ENCODE measurements around the gene PTRH1. TPM values are rescaled to one million over a fixed set of nuclear protein-coding genes. Genes with fewer than 3 reads are reported as not detected.

PTRH1 gene
- total RNA-seq, 1 experiment from 2014 or later: 21.8 TPM

DNA sequence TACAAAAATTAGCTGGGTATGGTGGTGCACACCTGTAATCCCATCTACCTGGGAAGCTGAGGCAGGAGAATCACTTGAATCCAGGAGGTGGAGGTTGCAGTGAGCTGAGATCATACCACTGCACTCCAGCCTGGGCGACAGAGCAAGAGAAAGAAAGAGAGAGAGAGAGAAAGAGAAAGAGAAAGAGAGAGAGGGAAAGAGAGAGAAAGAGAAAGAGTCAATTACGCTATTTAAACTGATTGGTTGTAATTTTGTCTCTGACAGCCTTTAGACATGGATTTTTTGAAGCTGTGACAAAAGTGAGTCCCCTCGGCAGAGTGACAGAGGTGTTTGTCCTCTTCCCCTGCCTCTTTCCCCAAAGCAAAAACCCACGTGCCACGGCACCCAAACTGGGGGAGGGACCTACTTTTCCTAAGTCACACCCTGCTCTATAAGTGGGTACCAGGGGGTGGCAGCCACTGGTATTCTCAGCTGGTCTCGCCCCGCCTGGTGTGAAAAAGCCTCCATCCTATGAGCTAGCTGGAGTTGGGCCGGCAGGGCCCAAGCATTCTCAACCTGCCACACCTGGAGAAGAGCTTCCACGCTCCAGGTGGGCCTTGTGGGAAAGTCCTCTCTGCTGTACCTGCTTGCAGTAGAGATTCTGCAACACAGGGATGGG is 12.0 kb downstream of the PTRH1 start:
- intact Hi-C loops (cut with micrococcal nuclease): no loop called here
- Histone ChIP-seq H4K20me1 (ENCODE audit: insufficient read depth) (no peaks in the 10 kb centered on the region), H3K79me2 (ENCODE audit: insufficient read depth, low read length) (no peaks in the 10 kb centered on the region), H3K27me3 (ENCODE audit: insufficient read depth, low read length) (no peaks in the 10 kb centered on the region), H3K9ac (ENCODE audit: low read length) (no peak overlapping the region), H3K36me3 (ENCODE audit: control insufficient read depth in 1 of 2, insufficient read depth in 2 of 2, low read length in 2 of 2) (no peaks in the 10 kb centered on the region), H2AFZ (ENCODE audit: low read depth, low read length, poor library complexity, severe bottlenecking) (no peak overlapping the region), H3K4me3 (replicated peaks in 1 of 2; ENCODE audit: low read depth in 1 of 2, low read length in 2 of 2) (no peak overlapping the region), H3K9me2 (ENCODE audit: insufficient read depth) (no peaks in the 10 kb centered on the region), H3K4me1 (ENCODE audit: control insufficient read depth in 1 of 2, insufficient read depth in 2 of 2, low read length in 2 of 2) (peaks cover 26 to 51% of the 10 kb centered on the region in 2 experiments), H3K4me2 (ENCODE audit: low read length) (no peak overlapping the region), H3K27ac (ENCODE audit: low read depth, low read length) (no peak overlapping the region), H3K9me3 (ENCODE audit: control insufficient read depth in 1 of 2, insufficient read depth in 1 of 2, low read depth in 1 of 2, low read length in 2 of 2) (no peaks in the 10 kb centered on the region)
- BruUV-seq (replicated peaks): no TSS peak
- ChIA-PET POLR2A (no interaction called here), CTCF (interaction anchor here (0.5 kb wide), 1 partner anchor 240 kb away, joined by 3 read pairs; no protein-coding TSS in a partner anchor), RAD21 (ENCODE audit: low non-redundant PET in 1 of 2, low total read pairs in 2 of 2, uncharacterized antibody in 2 of 2, unreplicated experiment in 2 of 2) (no interaction called here)
- TF ChIP-seq SP1 (IDR thresholded peaks at IDR 0.05; ENCODE audit: low read depth) (no peak), SIN3A (IDR thresholded peaks at IDR 0.05; ENCODE audit: low read depth) (no peak), ZFX (IDR thresholded peaks at IDR 0.05) (no peak), RAD21 (IDR thresholded peaks at IDR 0.05; ENCODE audit: low read depth) (no peak), YY1 (IDR thresholded peaks at IDR 0.05; ENCODE audit: extremely low read depth, insufficient replicate concordance, low read depth, low read length) (no peak), FOSL1 (IDR thresholded peaks at IDR 0.05; ENCODE audit: low read depth) (no peak), EZH2 (IDR thresholded peaks at IDR 0.05) (no peak), CTCF (IDR thresholded peaks at IDR 0.05 in 2 of 3, conservative IDR thresholded peaks at IDR 0.05 in 1 of 3; ENCODE audit: borderline replicate concordance in 1 of 3, insufficient read depth in 1 of 3, low read depth in 2 of 3, low read length in 2 of 3) (no peak), JUND (IDR thresholded peaks at IDR 0.05) (no peak), POLR2AphosphoS5 (IDR thresholded peaks at IDR 0.05; ENCODE audit: low read depth, low read length) (no peak), SRF (IDR thresholded peaks at IDR 0.05; ENCODE audit: low read depth) (no peak)
- TF ChIP-seq, protein P1, sequence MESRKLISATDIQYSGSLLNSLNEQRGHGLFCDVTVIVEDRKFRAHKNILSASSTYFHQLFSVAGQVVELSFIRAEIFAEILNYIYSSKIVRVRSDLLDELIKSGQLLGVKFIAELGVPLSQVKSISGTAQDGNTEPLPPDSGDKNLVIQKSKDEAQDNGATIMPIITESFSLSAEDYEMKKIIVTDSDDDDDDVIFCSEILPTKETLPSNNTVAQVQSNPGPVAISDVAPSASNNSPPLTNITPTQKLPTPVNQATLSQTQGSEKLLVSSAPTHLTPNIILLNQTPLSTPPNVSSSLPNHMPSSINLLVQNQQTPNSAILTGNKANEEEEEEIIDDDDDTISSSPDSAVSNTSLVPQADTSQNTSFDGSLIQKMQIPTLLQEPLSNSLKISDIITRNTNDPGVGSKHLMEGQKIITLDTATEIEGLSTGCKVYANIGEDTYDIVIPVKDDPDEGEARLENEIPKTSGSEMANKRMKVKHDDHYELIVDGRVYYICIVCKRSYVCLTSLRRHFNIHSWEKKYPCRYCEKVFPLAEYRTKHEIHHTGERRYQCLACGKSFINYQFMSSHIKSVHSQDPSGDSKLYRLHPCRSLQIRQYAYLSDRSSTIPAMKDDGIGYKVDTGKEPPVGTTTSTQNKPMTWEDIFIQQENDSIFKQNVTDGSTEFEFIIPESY (IDR thresholded peaks at IDR 0.05; ENCODE audit: extremely low read depth, insufficient replicate concordance, low read length): no peak
- TF ChIP-seq, protein P2, sequence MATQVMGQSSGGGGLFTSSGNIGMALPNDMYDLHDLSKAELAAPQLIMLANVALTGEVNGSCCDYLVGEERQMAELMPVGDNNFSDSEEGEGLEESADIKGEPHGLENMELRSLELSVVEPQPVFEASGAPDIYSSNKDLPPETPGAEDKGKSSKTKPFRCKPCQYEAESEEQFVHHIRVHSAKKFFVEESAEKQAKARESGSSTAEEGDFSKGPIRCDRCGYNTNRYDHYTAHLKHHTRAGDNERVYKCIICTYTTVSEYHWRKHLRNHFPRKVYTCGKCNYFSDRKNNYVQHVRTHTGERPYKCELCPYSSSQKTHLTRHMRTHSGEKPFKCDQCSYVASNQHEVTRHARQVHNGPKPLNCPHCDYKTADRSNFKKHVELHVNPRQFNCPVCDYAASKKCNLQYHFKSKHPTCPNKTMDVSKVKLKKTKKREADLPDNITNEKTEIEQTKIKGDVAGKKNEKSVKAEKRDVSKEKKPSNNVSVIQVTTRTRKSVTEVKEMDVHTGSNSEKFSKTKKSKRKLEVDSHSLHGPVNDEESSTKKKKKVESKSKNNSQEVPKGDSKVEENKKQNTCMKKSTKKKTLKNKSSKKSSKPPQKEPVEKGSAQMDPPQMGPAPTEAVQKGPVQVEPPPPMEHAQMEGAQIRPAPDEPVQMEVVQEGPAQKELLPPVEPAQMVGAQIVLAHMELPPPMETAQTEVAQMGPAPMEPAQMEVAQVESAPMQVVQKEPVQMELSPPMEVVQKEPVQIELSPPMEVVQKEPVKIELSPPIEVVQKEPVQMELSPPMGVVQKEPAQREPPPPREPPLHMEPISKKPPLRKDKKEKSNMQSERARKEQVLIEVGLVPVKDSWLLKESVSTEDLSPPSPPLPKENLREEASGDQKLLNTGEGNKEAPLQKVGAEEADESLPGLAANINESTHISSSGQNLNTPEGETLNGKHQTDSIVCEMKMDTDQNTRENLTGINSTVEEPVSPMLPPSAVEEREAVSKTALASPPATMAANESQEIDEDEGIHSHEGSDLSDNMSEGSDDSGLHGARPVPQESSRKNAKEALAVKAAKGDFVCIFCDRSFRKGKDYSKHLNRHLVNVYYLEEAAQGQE (IDR thresholded peaks at IDR 0.05; ENCODE audit: low read depth): no peak
- DNase-seq (ENCODE audit: low read depth, low spot score) (no peak), ATAC-seq (no peak)
